Articular chondrocyte of knee joint (primary cell): ENCODE results near the gene TSPY2. TPM values are rescaled to one million over a fixed set of nuclear protein-coding genes. Genes with fewer than 3 reads are reported as not detected.

ENCODE experiments used
- total RNA-seq: library from RNA; depleted of rRNA; stranded (reverse); fragments of >200 nt; gene quantifications from 2 replicates; pipeline ENCODE4 v1.2.3, GENCODE V29; 2012

The TSPY2 gene
- total RNA-seq, result not detected in 2 replicates

GRCh38 chrY:6245923-6246322, at the start of gene TSPY2:
Gene TSPY2 (plus strand): TSS chrY:6246223. CDS start chrY:6246269, 46 bp downstream.

